ENCODE results near the gene KIF13A. TPM values are rescaled to one million over a fixed set of nuclear protein-coding genes. Genes with fewer than 3 reads are reported as not detected.
"Not testable (repeated sequence)": the region's sequence is repeated elsewhere in the genome, so short reads cannot be mapped to it uniquely, and the experiment has no call there.

The KIF13A gene
- total RNA-seq, 1 experiment from 2014 or later, result 52.2 TPM

GRCh38 chr6:17912521-17912920 is 74.9 kb downstream of the KIF13A start:
- no TSS peak for BruUV-seq (replicated peaks)
- H3K4me1 ChIP-seq (replicated peaks; ENCODE audit: insufficient read depth), result peaks cover 14% of the 10 kb centered on the region
- H3K4me3 ChIP-seq, result no peak overlapping the region
- intact Hi-C loops (cut with micrococcal nuclease; ENCODE audit: unreplicated experiment), result no loop called here
- H3K36me3 ChIP-seq (ENCODE audit: low read depth), result no peaks in the 10 kb centered on the region
- H3F3A ChIP-seq (ENCODE audit: insufficient read depth, low read depth), result peaks cover 15% of the 10 kb centered on the region; the same call in 1 of the 2 replicates
- DNase-seq, result no peak
- no peaks in the 10 kb centered on the region for H3K27me3 ChIP-seq (ENCODE audit: insufficient read depth, low read depth)
- TF ChIP-seq, protein P1, sequence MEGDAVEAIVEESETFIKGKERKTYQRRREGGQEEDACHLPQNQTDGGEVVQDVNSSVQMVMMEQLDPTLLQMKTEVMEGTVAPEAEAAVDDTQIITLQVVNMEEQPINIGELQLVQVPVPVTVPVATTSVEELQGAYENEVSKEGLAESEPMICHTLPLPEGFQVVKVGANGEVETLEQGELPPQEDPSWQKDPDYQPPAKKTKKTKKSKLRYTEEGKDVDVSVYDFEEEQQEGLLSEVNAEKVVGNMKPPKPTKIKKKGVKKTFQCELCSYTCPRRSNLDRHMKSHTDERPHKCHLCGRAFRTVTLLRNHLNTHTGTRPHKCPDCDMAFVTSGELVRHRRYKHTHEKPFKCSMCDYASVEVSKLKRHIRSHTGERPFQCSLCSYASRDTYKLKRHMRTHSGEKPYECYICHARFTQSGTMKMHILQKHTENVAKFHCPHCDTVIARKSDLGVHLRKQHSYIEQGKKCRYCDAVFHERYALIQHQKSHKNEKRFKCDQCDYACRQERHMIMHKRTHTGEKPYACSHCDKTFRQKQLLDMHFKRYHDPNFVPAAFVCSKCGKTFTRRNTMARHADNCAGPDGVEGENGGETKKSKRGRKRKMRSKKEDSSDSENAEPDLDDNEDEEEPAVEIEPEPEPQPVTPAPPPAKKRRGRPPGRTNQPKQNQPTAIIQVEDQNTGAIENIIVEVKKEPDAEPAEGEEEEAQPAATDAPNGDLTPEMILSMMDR (conservative IDR thresholded peaks at IDR 0.05), result no peak
- no peak for TF ChIP-seq EZH2 (IDR thresholded peaks at IDR 0.05; ENCODE audit: low read depth)
- ChIA-PET POLR2A (ENCODE audit: unreplicated experiment) (no interaction called here), CTCF (no interaction called here)
- no peak overlapping the region for H3K4me2 ChIP-seq
- no peak overlapping the region for H2AFZ ChIP-seq
- no peak overlapping the region for H3K27ac ChIP-seq
- no peaks in the 10 kb centered on the region for H3K9me3 ChIP-seq (ENCODE audit: insufficient read depth, low read depth)
- no peaks in the 10 kb centered on the region for H3K9me2 ChIP-seq (ENCODE audit: insufficient read depth)
- H3K79me2 ChIP-seq (ENCODE audit: low read depth), result peaks cover 30% of the 10 kb centered on the region
- H4K20me1 ChIP-seq (ENCODE audit: insufficient read depth), result no peaks in the 10 kb centered on the region

GRCh38 chr6:17911656-17912055 is 75.8 kb downstream of the KIF13A start:
- DNase-seq; H2AFZ ChIP-seq; H3K4me3 ChIP-seq; intact Hi-C loops (cut with micrococcal nuclease; ENCODE audit: unreplicated experiment); H4K20me1 ChIP-seq (ENCODE audit: insufficient read depth); BruUV-seq (replicated peaks); H3K27ac ChIP-seq; H3K36me3 ChIP-seq (ENCODE audit: low read depth); H3K4me2 ChIP-seq; H3K9me2 ChIP-seq (ENCODE audit: insufficient read depth); H3K27me3 ChIP-seq (ENCODE audit: insufficient read depth, low read depth); POLR2A ChIA-PET (ENCODE audit: unreplicated experiment); H3K9me3 ChIP-seq (ENCODE audit: insufficient read depth, low read depth): not testable (repeated sequence)
- H3K79me2 ChIP-seq (ENCODE audit: low read depth), result peaks cover 36% of the 10 kb centered on the region
- CTCF ChIA-PET, result interaction anchor here (0.7 kb wide), 1 partner anchor 47 kb away, joined by 14 read pairs; no protein-coding TSS in a partner anchor
- peaks cover 23% of the 10 kb centered on the region for H3K4me1 ChIP-seq (replicated peaks; ENCODE audit: insufficient read depth)
- H3F3A ChIP-seq (ENCODE audit: insufficient read depth, low read depth), result peaks cover 23% of the 10 kb centered on the region

DNA sequence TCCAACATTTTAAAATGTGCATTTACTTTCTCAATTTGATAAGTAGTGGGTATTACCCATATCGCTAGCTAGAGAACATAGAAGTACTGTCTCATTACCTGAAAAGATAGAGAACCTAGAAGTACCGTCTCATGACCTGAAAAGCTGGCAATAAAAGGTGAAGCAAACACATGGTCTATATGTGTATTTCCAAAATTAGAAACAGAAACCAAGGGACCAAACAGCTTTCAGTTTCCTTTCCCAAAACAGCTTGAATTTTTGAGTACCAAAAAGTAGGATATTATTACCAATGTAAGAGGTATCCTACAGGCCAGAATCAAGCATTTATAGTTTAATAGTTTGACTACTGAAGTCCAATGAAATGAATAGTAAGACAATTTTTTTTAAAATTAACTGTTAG is 77.2 kb downstream of the KIF13A start:
- H3K79me2 ChIP-seq (ENCODE audit: low read depth), result peaks cover 51% of the 10 kb centered on the region

More for the DNA sequence above, 77.2 kb downstream of the KIF13A start:
- Histone ChIP-seq H2AFZ (no peak overlapping the region), H3F3A (ENCODE audit: insufficient read depth, low read depth) (peaks cover 34% of the 10 kb centered on the region), H3K36me3 (ENCODE audit: low read depth) (no peaks in the 10 kb centered on the region), H3K9me2 (ENCODE audit: insufficient read depth) (no peaks in the 10 kb centered on the region), H3K4me3 (no peak overlapping the region), H4K20me1 (ENCODE audit: insufficient read depth) (no peaks in the 10 kb centered on the region), H3K4me2 (no peak overlapping the region), H3K9me3 (ENCODE audit: insufficient read depth, low read depth) (no peaks in the 10 kb centered on the region; the same call in 1 of the 2 replicates), H3K27me3 (ENCODE audit: insufficient read depth, low read depth) (no peaks in the 10 kb centered on the region), H3K4me1 (replicated peaks; ENCODE audit: insufficient read depth) (peaks cover 37% of the 10 kb centered on the region), H3K27ac (no peak overlapping the region)
- CTCF ChIA-PET, result no interaction called here
- POLR2A ChIA-PET (ENCODE audit: unreplicated experiment), result interaction anchor here (0.7 kb wide), 1 partner anchor 71 kb away, joined by 6 read pairs; no protein-coding TSS in a partner anchor
- no peak for DNase-seq
- no TSS peak for BruUV-seq (replicated peaks)
- intact Hi-C loops (cut with micrococcal nuclease; ENCODE audit: unreplicated experiment), result no loop called here
- TF ChIP-seq, protein P1 (conservative IDR thresholded peaks at IDR 0.05), result no peak
- no peak for TF ChIP-seq EZH2 (IDR thresholded peaks at IDR 0.05; ENCODE audit: low read depth)
